Activated naive CD4-positive, alpha-beta T cell treated with anti-CD3 and anti-CD28 coated beads, Interleukin-2, amount 50 U/mL, for 24 hours (primary cell): ENCODE data around the gene ANKH.
"Not testable (repeated sequence)": the region's sequence is repeated elsewhere in the genome, so short reads cannot be mapped to it uniquely, and the experiment has no call there.

Experiments used
- H3K27ac Mint-ChIP-seq: one replicate; pipeline ENCODE4 v1.8.0; 2021; ENCODE audit warnings: mild to moderate bottlenecking, mixed read lengths
- H3K27me3 Mint-ChIP-seq: one replicate; pipeline ENCODE4 v1.8.0; 2021; ENCODE audit warnings: mixed read lengths
- H3K36me3 Mint-ChIP-seq: one replicate; pipeline ENCODE4 v1.8.0; 2021; ENCODE audit warnings: mixed read lengths
- H3K4me1 Mint-ChIP-seq: one replicate; pipeline ENCODE4 v1.8.0; 2021; ENCODE audit warnings: mixed read lengths
- H3K4me3 Mint-ChIP-seq: one replicate; pipeline ENCODE4 v1.8.0; 2021; ENCODE audit warnings: mild to moderate bottlenecking, mixed read lengths
- H3K9me3 Mint-ChIP-seq: one replicate; pipeline ENCODE4 v1.8.0; 2021; ENCODE audit warnings: mixed read lengths

Gene ANKH

GRCh38 chr5:14900693-14901461, 29.3 kb upstream of the ANKH start:
- Mint-ChIP-seq H3K27me3 (no peaks in the 10 kb centered on the region), H3K27ac (no peak overlapping the region), H3K4me3 (no peak overlapping the region), H3K4me1 (no peaks in the 10 kb centered on the region), H3K9me3 (no peaks in the 10 kb centered on the region), H3K36me3 (no peaks in the 10 kb centered on the region)

DNA sequence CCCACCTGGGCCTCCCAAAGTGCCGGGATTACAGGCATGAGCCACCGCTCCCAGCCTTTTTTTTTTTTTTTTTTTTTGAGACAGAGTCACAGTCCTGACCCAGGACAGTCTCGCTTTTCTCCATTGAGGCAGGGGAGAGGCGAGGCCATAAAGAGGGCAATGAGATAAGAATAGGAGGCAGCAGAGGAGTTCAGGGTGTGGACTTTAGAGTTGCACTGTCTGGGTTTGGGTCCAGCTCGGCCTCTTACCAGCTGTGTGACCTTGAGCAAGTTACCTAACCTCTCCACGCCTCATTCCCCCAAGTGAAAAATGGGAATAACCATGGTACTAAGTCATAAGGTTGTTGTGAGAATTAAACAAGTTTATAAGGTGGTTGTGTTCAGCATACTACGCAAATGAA, 24.6 kb upstream of the ANKH start:
- Mint-ChIP-seq H3K36me3 (no peaks in the 10 kb centered on the region), H3K4me3 (no peak overlapping the region), H3K9me3 (no peaks in the 10 kb centered on the region), H3K4me1 (no peaks in the 10 kb centered on the region), H3K27me3 (no peaks in the 10 kb centered on the region), H3K27ac (no peak overlapping the region)

DNA sequence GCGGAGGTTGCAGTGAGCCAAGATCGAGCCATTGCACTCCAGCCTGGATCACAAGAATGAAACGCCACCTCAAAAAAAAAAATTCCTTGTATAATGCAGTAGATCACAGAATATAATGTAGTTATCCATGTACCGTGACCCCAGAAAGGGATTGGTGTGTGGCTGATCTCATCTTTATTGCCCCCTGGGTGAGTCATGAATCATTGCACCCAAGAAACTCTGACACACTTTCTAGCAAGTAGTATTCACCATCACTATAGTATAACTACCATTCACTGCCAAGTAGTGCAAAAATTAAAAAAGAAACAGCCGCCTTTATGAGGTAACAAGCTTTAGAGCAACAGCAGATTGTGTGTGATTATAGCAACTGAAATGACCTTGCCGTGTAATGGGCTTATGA, 23.7 kb upstream of the ANKH start:
- Mint-ChIP-seq H3K27ac (no peak overlapping the region), H3K36me3 (no peaks in the 10 kb centered on the region), H3K4me3 (no peak overlapping the region), H3K9me3 (no peaks in the 10 kb centered on the region), H3K4me1 (no peaks in the 10 kb centered on the region), H3K27me3 (no peaks in the 10 kb centered on the region)

GRCh38 chr5:14894748-14895147, 23.2 kb upstream of the ANKH start:
- Mint-ChIP-seq H3K27me3 (no peaks in the 10 kb centered on the region), H3K27ac (no peak overlapping the region), H3K9me3 (no peaks in the 10 kb centered on the region), H3K4me3 (no peak overlapping the region), H3K4me1 (no peaks in the 10 kb centered on the region), H3K36me3 (no peaks in the 10 kb centered on the region)

DNA sequence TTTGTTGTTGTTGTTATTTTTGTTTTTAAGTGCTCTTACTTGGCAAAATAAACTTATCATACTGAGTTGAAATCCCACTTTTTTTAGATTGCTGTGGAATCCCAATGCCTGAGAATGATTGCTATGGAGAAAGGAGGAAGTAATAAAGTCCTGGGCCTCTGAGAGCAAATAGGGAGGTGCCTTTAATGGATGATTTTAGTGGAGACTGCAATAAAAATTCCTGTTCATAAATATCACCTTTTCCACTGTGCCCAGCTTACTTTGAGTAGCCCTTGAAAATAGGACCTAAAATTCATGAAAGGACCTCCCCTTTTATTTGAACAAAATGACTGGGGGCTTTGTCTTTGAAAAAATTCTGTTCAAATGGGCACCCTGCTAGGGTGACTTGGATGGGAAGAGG, 21.8 kb upstream of the ANKH start:
- Mint-ChIP-seq H3K4me1 (no peaks in the 10 kb centered on the region), H3K4me3 (no peak overlapping the region), H3K27ac (no peak overlapping the region), H3K9me3 (no peaks in the 10 kb centered on the region), H3K36me3 (no peaks in the 10 kb centered on the region), H3K27me3 (no peaks in the 10 kb centered on the region)

DNA sequence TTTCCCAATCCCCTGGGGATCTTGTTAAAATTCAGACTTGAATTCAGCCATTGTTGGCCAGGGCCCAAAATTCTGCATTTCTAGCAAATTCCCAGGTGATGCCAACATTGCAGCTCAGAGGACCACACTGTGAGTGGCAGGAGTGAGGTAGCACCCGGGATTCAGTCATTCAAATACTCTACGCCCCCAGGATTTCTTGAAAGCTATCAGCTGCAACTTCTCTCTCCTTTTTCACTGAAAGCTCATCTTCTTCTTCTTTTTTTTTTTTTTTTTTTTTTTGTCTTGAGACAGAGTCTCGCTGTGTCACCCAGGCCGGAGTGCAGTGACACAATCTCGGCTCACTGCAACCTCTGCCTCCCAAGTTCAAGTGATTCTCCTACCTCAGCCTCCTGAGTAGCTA, 19.3 kb upstream of the ANKH start:
- Mint-ChIP-seq H3K4me1 (no peaks in the 10 kb centered on the region), H3K9me3 (no peaks in the 10 kb centered on the region), H3K27me3 (no peaks in the 10 kb centered on the region), H3K27ac (no peak overlapping the region), H3K36me3 (no peaks in the 10 kb centered on the region), H3K4me3 (no peak overlapping the region)

DNA sequence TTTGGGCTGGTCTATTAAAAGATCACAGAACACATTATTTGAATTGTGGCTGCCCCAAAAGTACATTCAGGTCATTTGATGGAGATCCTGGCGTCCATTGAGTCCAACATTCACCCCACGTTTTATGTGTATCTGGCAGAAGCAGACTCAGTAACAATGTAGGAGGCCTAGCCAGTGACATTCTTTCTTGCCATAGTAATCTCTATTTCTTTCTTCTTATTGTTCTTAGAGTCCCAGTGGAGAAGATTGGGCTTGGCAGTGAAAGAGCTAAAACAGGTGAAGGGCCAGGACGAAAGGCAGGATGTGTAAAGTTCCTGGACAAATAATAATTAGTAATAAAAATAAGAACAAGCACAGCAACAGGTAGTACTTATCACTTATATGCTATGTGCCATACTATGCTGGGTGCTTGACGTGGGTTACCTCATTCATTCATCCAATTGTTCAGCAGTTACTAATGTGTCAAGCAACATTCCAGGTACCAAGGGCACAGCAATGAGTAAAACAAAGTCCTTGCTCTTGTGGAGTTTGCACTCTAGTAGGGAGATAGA, 12.6 kb upstream of the ANKH start:
- H3K9me3 Mint-ChIP-seq, result no peaks in the 10 kb centered on the region
- no peaks in the 10 kb centered on the region for H3K36me3 Mint-ChIP-seq
- no peaks in the 10 kb centered on the region for H3K27me3 Mint-ChIP-seq
- H3K27ac Mint-ChIP-seq, result no peak overlapping the region
- no peaks in the 10 kb centered on the region for H3K4me1 Mint-ChIP-seq
- H3K4me3 Mint-ChIP-seq, result no peak overlapping the region

GRCh38 chr5:14882658-14883580, 11.3 kb upstream of the ANKH start:
- Mint-ChIP-seq H3K27ac (no peak overlapping the region), H3K27me3 (no peaks in the 10 kb centered on the region)

DNA sequence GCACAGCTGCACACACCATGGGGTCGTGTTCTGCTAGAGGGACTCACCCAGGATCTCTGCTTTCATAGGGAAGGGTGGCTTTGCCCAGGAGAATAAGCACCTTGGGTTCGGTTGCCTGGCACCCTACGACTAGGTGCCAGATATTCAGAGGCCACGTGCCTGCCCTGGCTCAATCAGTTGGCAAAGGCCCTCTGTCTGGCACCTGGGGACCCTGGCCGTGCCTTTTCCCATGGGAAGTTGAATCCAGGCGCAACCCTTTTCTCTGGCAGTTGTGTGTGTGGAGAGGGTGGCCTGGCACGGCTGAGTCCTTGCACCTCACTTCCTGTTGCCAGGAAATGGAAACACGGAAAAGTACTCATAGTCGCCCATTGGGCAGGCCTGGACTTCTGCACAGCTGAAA, 10.2 kb upstream of the ANKH start:
- no peaks in the 10 kb centered on the region for H3K27me3 Mint-ChIP-seq
- H3K27ac Mint-ChIP-seq, result no peak overlapping the region
- H3K4me1 Mint-ChIP-seq, result peaks cover 10% of the 10 kb centered on the region
- H3K9me3 Mint-ChIP-seq, result no peaks in the 10 kb centered on the region
- H3K4me3 Mint-ChIP-seq, result no peak overlapping the region
- H3K36me3 Mint-ChIP-seq, result no peaks in the 10 kb centered on the region

More at GRCh38 chr5:14882658-14883580, 11.3 kb upstream of the ANKH start:
- Mint-ChIP-seq H3K36me3 (no peaks in the 10 kb centered on the region), H3K9me3 (no peaks in the 10 kb centered on the region), H3K4me1 (peaks cover 2% of the 10 kb centered on the region), H3K4me3 (no peak overlapping the region)

GRCh38 chr5:14880688-14881087, 9.1 kb upstream of the ANKH start:
- H3K4me3 Mint-ChIP-seq, result no peak overlapping the region
- no peaks in the 10 kb centered on the region for H3K36me3 Mint-ChIP-seq
- no peak overlapping the region for H3K27ac Mint-ChIP-seq
- peaks cover 10% of the 10 kb centered on the region for H3K4me1 Mint-ChIP-seq
- no peaks in the 10 kb centered on the region for H3K9me3 Mint-ChIP-seq
- no peaks in the 10 kb centered on the region for H3K27me3 Mint-ChIP-seq

GRCh38 chr5:14879937-14880589, 8.5 kb upstream of the ANKH start:
- no peak overlapping the region for H3K4me3 Mint-ChIP-seq
- no peak overlapping the region for H3K27ac Mint-ChIP-seq
- no peaks in the 10 kb centered on the region for H3K27me3 Mint-ChIP-seq
- H3K9me3 Mint-ChIP-seq, result no peaks in the 10 kb centered on the region
- no peaks in the 10 kb centered on the region for H3K36me3 Mint-ChIP-seq
- peaks cover 10% of the 10 kb centered on the region for H3K4me1 Mint-ChIP-seq

GRCh38 chr5:14879393-14879792, 7.8 kb upstream of the ANKH start:
- Mint-ChIP-seq H3K27me3 (no peaks in the 10 kb centered on the region), H3K36me3 (no peaks in the 10 kb centered on the region), H3K4me3 (no peak overlapping the region), H3K9me3 (no peaks in the 10 kb centered on the region), H3K27ac (no peak overlapping the region), H3K4me1 (peaks cover 10% of the 10 kb centered on the region)

DNA sequence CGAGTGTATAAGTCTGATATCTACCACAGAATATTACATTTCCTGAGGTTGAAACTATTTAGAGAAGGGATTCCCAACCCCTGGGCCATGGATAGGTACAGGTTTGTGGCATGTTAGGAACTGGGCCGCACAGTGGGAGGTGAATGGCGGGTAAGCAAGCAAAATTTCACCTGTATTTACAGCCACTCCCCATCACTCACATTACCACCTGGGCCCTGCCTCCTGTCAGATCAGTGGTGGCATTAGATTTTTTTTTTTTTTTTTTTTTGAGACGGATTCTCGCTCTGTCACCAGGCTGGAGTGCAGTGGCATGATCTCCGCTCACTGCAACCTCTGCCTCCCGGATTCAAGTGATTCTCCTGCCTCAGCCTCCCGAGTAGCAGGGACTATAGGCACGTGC, 6.6 kb upstream of the ANKH start:
- not testable (repeated sequence) for H3K9me3 Mint-ChIP-seq, H3K27ac Mint-ChIP-seq, H3K4me3 Mint-ChIP-seq

DNA sequence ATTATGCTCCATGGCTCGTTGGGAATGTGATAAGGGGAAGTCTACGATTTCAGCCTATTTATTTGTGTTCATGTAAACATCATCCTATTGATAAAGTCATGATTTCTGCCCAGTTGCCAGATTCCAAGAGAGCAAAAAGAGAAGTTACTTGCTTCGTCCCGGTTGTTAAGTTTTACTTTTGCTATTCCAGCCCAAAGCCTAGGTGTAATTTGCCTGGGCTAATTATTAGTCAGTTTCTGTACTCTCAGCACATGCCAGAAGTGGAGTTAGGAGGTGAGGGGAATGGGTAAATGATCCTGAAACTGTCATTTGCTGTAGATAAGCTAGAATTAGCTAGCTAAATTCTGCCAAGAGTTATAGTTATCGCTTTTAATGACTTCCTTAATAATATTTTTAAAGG, 4.5 kb upstream of the ANKH start:
- no peak overlapping the region for H3K4me3 Mint-ChIP-seq
- H3K36me3 Mint-ChIP-seq, result no peaks in the 10 kb centered on the region
- no peaks in the 10 kb centered on the region for H3K27me3 Mint-ChIP-seq
- no peaks in the 10 kb centered on the region for H3K9me3 Mint-ChIP-seq
- H3K27ac Mint-ChIP-seq, result peak overlapping the region; percentile 12
- H3K4me1 Mint-ChIP-seq, result peaks cover 16% of the 10 kb centered on the region

More for the DNA sequence above, 6.6 kb upstream of the ANKH start:
- peaks cover 16% of the 10 kb centered on the region for H3K4me1 Mint-ChIP-seq
- H3K36me3 Mint-ChIP-seq, H3K27me3 Mint-ChIP-seq: not testable (repeated sequence)

- Mint-ChIP-seq H3K27ac (peak overlapping the region; percentile 46), H3K36me3 (peaks cover 4% of the 10 kb centered on the region), H3K27me3 (no peaks in the 10 kb centered on the region), H3K9me3 (no peaks in the 10 kb centered on the region), H3K4me1 (peaks cover 33% of the 10 kb centered on the region), H3K4me3 (peak overlapping the region; percentile 33)
Measured at GRCh38 chr5:14873790-14874189, 2.2 kb upstream of the ANKH start.
